H1 (cell line): ENCODE results near the gene GDPD5. TPM values are rescaled to one million over a fixed set of nuclear protein-coding genes. Genes with fewer than 3 reads are reported as not detected.

ENCODE experiments used
- CTCF ChIA-PET: fragments of 300-600 bp; sonication (Branson Sonifier 250); formaldehyde crosslinking; loops from one replicate; lab custom pipeline; 2021; ENCODE audit not compliant: partially characterized antibody; lab: Charles Lee
- POLR2A ChIA-PET: fragments of 300-600 bp; sonication (Branson Sonifier 250); formaldehyde crosslinking; loops from one replicate; lab custom pipeline; 2021; ENCODE audit warnings: inconsistent platforms; ENCODE audit not compliant: partially characterized antibody; lab: Charles Lee
- DNase-seq, 2 experiments: peaks; one replicate each; pipeline versions ENCODE4 v3.0.0 to v3.0.0-alpha.2; 2010 to 2022; ENCODE audit warnings: low spot score in 2 of 2, low read depth in 1 of 2, mixed read lengths in 1 of 2
- FAIRE-seq: peaks from 2 replicates; lab custom pipeline; 2011; peaks lifted over from hg19 to GRCh38; lab: Jason Lieb, UNC
- H2AFZ ChIP-seq: 2 replicates; pipeline ENCODE4 v1.8.1; 2012; ENCODE audit warnings: low read length, inconsistent platforms
- H2AK5ac ChIP-seq: 2 replicates; pipeline ENCODE4 v1.6.1; 2013; ENCODE audit warnings: low read depth, low read length
- H2BK120ac ChIP-seq: replicated peaks from 2 replicates; pipeline ENCODE3; 2013; ENCODE audit warnings: low read depth, low read length, inconsistent platforms
- H2BK12ac ChIP-seq: 2 replicates; pipeline ENCODE4 v1.6.1; 2013; ENCODE audit warnings: low read depth, low read length
- H2BK15ac ChIP-seq: 2 replicates; pipeline ENCODE4 v1.6.1; 2013; ENCODE audit warnings: low read length
- H2BK20ac ChIP-seq: 2 replicates; pipeline ENCODE4 v1.6.1; 2013; ENCODE audit warnings: low read length
- H2BK5ac ChIP-seq: 2 replicates; pipeline ENCODE4 v1.6.1; 2013; ENCODE audit warnings: low read depth, low read length
- H3K14ac ChIP-seq: 2 replicates; pipeline ENCODE4 v1.6.1; 2013; ENCODE audit warnings: inconsistent platforms; ENCODE audit not compliant: insufficient read length
- H3K18ac ChIP-seq: 2 replicates; pipeline ENCODE4 v1.6.1; 2013; ENCODE audit warnings: low read length; ENCODE audit errors: extremely low read depth
- H3K23ac ChIP-seq: 2 replicates; pipeline ENCODE4 v1.6.1; 2013; ENCODE audit warnings: inconsistent platforms; ENCODE audit not compliant: insufficient read length
- H3K23me2 ChIP-seq: 2 replicates; pipeline ENCODE4 v1.6.1; 2013; ENCODE audit warnings: low read depth, low read length
- H3K27ac ChIP-seq: 2 replicates; pipeline ENCODE4 v1.6.1; 2011; ENCODE audit warnings: low read depth, low read length, inconsistent platforms
- H3K27me3 ChIP-seq, 4 experiments: replicated peaks in 1 of 4; 1 replicate in 1 of 4; 2 replicates in 3 of 4; pipeline versions ENCODE4 v1.6.1 to v1.8.1; 2011 to 2013; ENCODE audit warnings: low read length in 3 of 4, mild to moderate bottlenecking in 3 of 4, inconsistent platforms in 2 of 4, mixed read lengths in 2 of 4, moderate library complexity in 1 of 4; ENCODE audit not compliant: control insufficient read depth in 3 of 4, insufficient read depth in 3 of 4; ENCODE audit errors: extremely low read depth in 1 of 4
- H3K36me3 ChIP-seq, 4 experiments: 2 replicates each; pipeline versions ENCODE4 v1.6.1 to v1.8.1; 2011 to 2013; ENCODE audit warnings: mild to moderate bottlenecking in 4 of 4, low read length in 3 of 4, moderate library complexity in 2 of 4, control low read depth in 1 of 4, inconsistent platforms in 1 of 4; ENCODE audit not compliant: insufficient read depth in 4 of 4, control insufficient read depth in 2 of 4
- H3K4ac ChIP-seq: replicated peaks from 2 replicates; pipeline ENCODE3; 2013; ENCODE audit warnings: low read length, low read depth, mixed read lengths, inconsistent platforms; ENCODE audit not compliant: insufficient read length
- H3K4me1 ChIP-seq, 4 experiments: replicated peaks in 1 of 4; 1 replicate in 1 of 4; 2 replicates in 3 of 4; pipeline versions ENCODE4 v1.6.1 to v1.8.1; 2011 to 2013; ENCODE audit warnings: low read length in 3 of 4, inconsistent platforms in 2 of 4, mixed read lengths in 1 of 4; ENCODE audit not compliant: insufficient read depth in 4 of 4, control insufficient read depth in 3 of 4
- H3K4me2 ChIP-seq, 2 experiments: 2 replicates each; pipeline versions ENCODE4 v1.6.1 to v1.8.1; 2011 to 2013; ENCODE audit warnings: low read depth in 2 of 2, low read length in 2 of 2, control low read depth in 1 of 2, inconsistent platforms in 1 of 2, mild to moderate bottlenecking in 1 of 2; ENCODE audit not compliant: insufficient read depth in 1 of 2
- H3K4me3 ChIP-seq, 4 experiments: fragments of 200-600, 300-600 bp in 1 of 4; sonication (generic), shearing (Covaris generic), sonication (Bioruptor Twin) in 1 of 4; 2 replicates each; pipeline versions ENCODE4 v1.5.1 to v1.8.1; 2011 to 2016; ENCODE audit warnings: low read length in 4 of 4, low read depth in 3 of 4, control low read depth in 2 of 4, inconsistent platforms in 2 of 4, mild to moderate bottlenecking in 2 of 4, mixed read lengths in 1 of 4, moderate library complexity in 1 of 4; ENCODE audit not compliant: insufficient read depth in 2 of 4; ENCODE audit errors: extremely low read depth in 1 of 4
- H3K56ac ChIP-seq: replicated peaks from 2 replicates; pipeline ENCODE3; 2013; ENCODE audit warnings: low read depth, mild to moderate bottlenecking, mixed read lengths, low read length, inconsistent platforms; ENCODE audit not compliant: insufficient read length
- H3K79me1 ChIP-seq: 2 replicates; pipeline ENCODE4 v1.6.1; 2013; ENCODE audit warnings: low read depth, low read length, control low read depth
- H3K79me2 ChIP-seq, 2 experiments: 2 replicates each; pipeline versions ENCODE4 v1.6.1 to v1.8.1; 2012 to 2013; ENCODE audit warnings: low read length in 2 of 2, mild to moderate bottlenecking in 2 of 2, inconsistent platforms in 1 of 2; ENCODE audit not compliant: insufficient read depth in 2 of 2, control insufficient read depth in 1 of 2
- H3K9ac ChIP-seq, 4 experiments: replicated peaks in 1 of 4; 1 replicate in 1 of 4; 2 replicates in 3 of 4; pipeline versions ENCODE4 v1.6.1 to v1.8.1; 2011 to 2013; ENCODE audit warnings: low read depth in 3 of 4, low read length in 3 of 4, control low read depth in 2 of 4, mild to moderate bottlenecking in 2 of 4, moderate library complexity in 2 of 4, inconsistent platforms in 1 of 4; ENCODE audit errors: extremely low read depth in 1 of 4
- H3K9me3 ChIP-seq, 2 experiments: 2 replicates each; pipeline versions ENCODE4 v1.6.1 to v1.8.1; 2012 to 2013; ENCODE audit warnings: mild to moderate bottlenecking in 2 of 2, moderate library complexity in 2 of 2, control low read depth in 1 of 2, inconsistent platforms in 1 of 2, low read depth in 1 of 2, low read length in 1 of 2, mixed read lengths in 1 of 2; ENCODE audit not compliant: insufficient read depth in 2 of 2
- H4K20me1 ChIP-seq, 2 experiments: replicated peaks in 1 of 2; 2 replicates each; pipeline versions ENCODE3 to v1.8.1; 2011 to 2013; ENCODE audit warnings: inconsistent platforms in 2 of 2, low read length in 2 of 2, mild to moderate bottlenecking in 1 of 2; ENCODE audit not compliant: insufficient read depth in 2 of 2, control insufficient read depth in 1 of 2
- H4K5ac ChIP-seq: 2 replicates; pipeline ENCODE4 v1.6.1; 2013; ENCODE audit warnings: low read length, low read depth, mixed read lengths, inconsistent platforms; ENCODE audit not compliant: insufficient read length
- H4K8ac ChIP-seq: 2 replicates; pipeline ENCODE4 v1.8.0; 2013; ENCODE audit warnings: mild to moderate bottlenecking, moderate library complexity, low read length, inconsistent platforms; ENCODE audit not compliant: insufficient read depth; ENCODE audit errors: extremely low read depth
- H4K91ac ChIP-seq: replicated peaks from 2 replicates; pipeline ENCODE3; 2013; ENCODE audit warnings: low read length, mixed read lengths, inconsistent platforms; ENCODE audit not compliant: insufficient read length
- ATF2 ChIP-seq: IDR thresholded peaks from 2 replicates; pipeline ENCODE4 v1.6.1; 2012; ENCODE audit warnings: low read length, inconsistent platforms
- BACH1 ChIP-seq: IDR thresholded peaks from 2 replicates; pipeline ENCODE4 v1.6.1; 2012; ENCODE audit warnings: low read length, improper control_type of control experiment
- CTBP2 ChIP-seq: IDR thresholded peaks from 2 replicates; pipeline ENCODE4 v1.7.0; 2011; ENCODE audit warnings: borderline replicate concordance, mild to moderate bottlenecking, moderate library complexity, mixed read lengths, low read length; ENCODE audit not compliant: insufficient read depth, insufficient read length
- HDAC6 ChIP-seq: IDR thresholded peaks from one replicate; pipeline ENCODE4 v1.7.1; 2012; ENCODE audit warnings: low read depth, mild to moderate bottlenecking, inconsistent platforms, low read length, moderate library complexity
- MAFK ChIP-seq: IDR thresholded peaks from 2 replicates; pipeline ENCODE4 v1.6.1; 2012; ENCODE audit warnings: low read depth, mild to moderate bottlenecking, improper control_type of control experiment, low read length
- PHF8 ChIP-seq: fragments of 200-600 bp; sonication (generic); conservative IDR thresholded peaks from 2 replicates; pipeline ENCODE4 v1.7.1; 2012; ENCODE audit warnings: low read depth, mild to moderate bottlenecking, inconsistent platforms, low read length, moderate library complexity
- RXRA ChIP-seq: IDR thresholded peaks from 2 replicates; pipeline ENCODE4 v1.6.1; 2011; ENCODE audit warnings: low read depth, mild to moderate bottlenecking, low read length, moderate library complexity; ENCODE audit not compliant: insufficient read depth
- SP1 ChIP-seq: IDR thresholded peaks from 2 replicates; pipeline ENCODE4 v1.6.1; 2011; ENCODE audit warnings: low read depth, low read length
- TEAD4 ChIP-seq: IDR thresholded peaks from 2 replicates; pipeline ENCODE4 v1.6.1; 2012; ENCODE audit warnings: low read depth, low read length, inconsistent platforms, mixed read lengths
- WGBS, 2 experiments: shearing (Covaris generic) in 1 of 2; methylation state at CpG; one replicate each; pipeline versions ENCODE4 v1.1.6 to v1.1.7; 2013 to 2015; ENCODE audit warnings: low lambda C conversion rate in 2 of 2, mixed read lengths in 2 of 2, inconsistent platforms in 1 of 2, low coverage in 1 of 2, missing lambda C conversion rate in 1 of 2; ENCODE audit not compliant: insufficient replicate concordance in 2 of 2, insufficient coverage in 1 of 2, insufficient read length in 1 of 2; ENCODE audit errors: extremely low coverage in 1 of 2, missing lambda C conversion rate in 1 of 2; 5-methylcytosine and 5-hydroxymethylcytosine counted together
- polyA plus RNA-seq, 7 experiments: library from polyadenylated mRNA; depleted of rRNA in 3 of 7; stranded (reverse) in 5 of 7; unstranded in 2 of 7; fragments of >200 nt in 5 of 7; fragments of 200-250 nt in 2 of 7; gene quantifications; 1 replicate in 5 of 7; 2 replicates in 1 of 7; 4 replicates in 1 of 7; pipeline versions ENCODE4 v1.2.1 to v1.2.3, GENCODE V29; 2011 to 2013; ENCODE audit warnings: missing spikeins in 2 of 7, mixed read lengths in 2 of 7
- total RNA-seq: library from RNA; stranded (reverse); fragmentation: NEBNext Ultra II Directional; extraction: Animal tissue kit (Norgen Biotek cat#: 25700); gene quantifications from 2 replicates; pipeline ENCODE4 v1.2.1, GENCODE V29; 2021

The GDPD5 gene
- total and polyA plus RNA-seq, 2 of the 8 experiments (the other 6 are each of a cell fraction or from before 2014, with no cell fraction given), result 7.8 to 8.6 TPM

GRCh38 chr11:75424396-75424795 is 101.3 kb downstream of the GDPD5 start:
- H3K4me2 ChIP-seq, result peak overlapping the region in 1 of 2 experiments; percentile 65; a peak in 1 of 4 replicates

More at GRCh38 chr11:75424396-75424795, 101.3 kb downstream of the GDPD5 start:
- Histone ChIP-seq H2BK120ac (no peak overlapping the region), H2BK5ac (no peak overlapping the region), H3K14ac (no peak overlapping the region), H3K56ac (no peak overlapping the region), H4K8ac (no peak overlapping the region), H3K9ac (no peak overlapping the region), H3K27me3 (peaks cover 16 to 27% (median 21%) of the 10 kb centered on the region in 4 experiments), H4K91ac (no peak overlapping the region), H4K20me1 (peaks cover 1 to 2% of the 10 kb centered on the region in 2 experiments), H2BK12ac (no peak overlapping the region), H2AFZ (no peak overlapping the region), H3K4me1 (peaks cover 0 to 5% (median 3%) of the 10 kb centered on the region in 4 experiments; a peak in 3 of 7 replicates), H3K18ac (no peak overlapping the region), H3K4ac (no peak overlapping the region), H3K79me1 (no peaks in the 10 kb centered on the region), H3K9me3 (peaks cover 6 to 12% of the 10 kb centered on the region in 2 experiments; a peak in 3 of 4 replicates), H3K79me2 (no peaks in the 10 kb centered on the region), H3K27ac (no peak overlapping the region), H3K23ac (no peak overlapping the region), H4K5ac (no peak overlapping the region), H3K23me2 (no peaks in the 10 kb centered on the region), H3K36me3 (peaks cover 0 to 7% (median 3%) of the 10 kb centered on the region in 4 experiments; a peak in 4 of 8 replicates), H2BK20ac (no peak overlapping the region), H3K4me3 (no peak overlapping the region), H2BK15ac (no peak overlapping the region), H2AK5ac (no peak overlapping the region)
- no peak for TF ChIP-seq PHF8
- TF ChIP-seq HDAC6, result no peak
- TF ChIP-seq MAFK, result no peak
- TF ChIP-seq SP1, result no peak
- no peak for TF ChIP-seq TEAD4
- TF ChIP-seq ATF2, result no peak
- no peak for TF ChIP-seq RXRA
- TF ChIP-seq BACH1, result no peak
- TF ChIP-seq CTBP2, result no peak
- CTCF ChIA-PET, result interaction anchor here (0.8 to 18.5 kb wide), 11 partner anchors 8 to 144 kb away, joined by 3 to 201 read pairs (median 20); partner anchors contain the start of gene RPS3
- DNase-seq (no peak), FAIRE-seq (no peak)
- 90% methylated on average over 1 of the region's 1 CpG; no CpG with 5 or more reads in 1 of the 2 experiments for WGBS, 2 experiments
- POLR2A ChIA-PET, result interaction anchor here (0.7 to 27.9 kb wide), 6 partner anchors 8 to 144 kb away, joined by 3 to 570 read pairs (median 6); partner anchors contain the start of gene RPS3
